Ascending aorta (tissue), 2 donors: ENCODE results near the gene TNFRSF18. TPM values are rescaled to one million over a fixed set of nuclear protein-coding genes. Genes with fewer than 3 reads are reported as not detected.
"Not testable (repeated sequence)": the region's sequence is repeated elsewhere in the genome, so short reads cannot be mapped to it uniquely, and the experiment has no call there.

Experiments
- DNase-seq, 2 donors: peaks; one replicate each; pipeline ENCODE4 v3.0.0-alpha.2; 2019; ENCODE audit warnings: low spot score in 2 of 2
- H3K27ac ChIP-seq, 2 donors: fragments of 200-600 bp; sonication (generic); one replicate each; pipeline ENCODE4 v1.5.1; 2016 to 2017; ENCODE audit warnings: mild to moderate bottlenecking in 1 of 2
- H3K27me3 ChIP-seq: fragments of 200-600 bp; sonication (generic); one replicate; pipeline ENCODE4 v1.5.1; 2017
- H3K36me3 ChIP-seq, 2 donors: fragments of 200-600 bp; sonication (generic); one replicate each; pipeline ENCODE4 v1.5.1; 2016
- H3K4me1 ChIP-seq, 2 donors: fragments of 200-600 bp; sonication (generic); one replicate each; pipeline ENCODE4 v1.5.1; 2016 to 2017; ENCODE audit warnings: mild to moderate bottlenecking in 1 of 2
- H3K4me3 ChIP-seq, 2 donors: fragments of 200-600 bp; sonication (generic); one replicate each; pipeline ENCODE4 v1.5.1; 2016 to 2017; ENCODE audit warnings: mild to moderate bottlenecking in 1 of 2
- H3K9me3 ChIP-seq, 2 donors: fragments of 200-600 bp; sonication (generic); one replicate each; pipeline ENCODE4 v1.5.1; 2016
- intact Hi-C: fragments of 100-400 bp; cut with DNase I; formaldehyde crosslinking; loops from one replicate; pipeline ENCODE4 v1.15.1; 2023
- total RNA-seq: library from RNA; depleted of rRNA; stranded (reverse); fragments of >200 nt; gene quantifications from one replicate; pipeline ENCODE4 v1.1.0, GENCODE V29; 2016
- TF ChIP-seq, protein P1 (sequence below), 3 experiments: fragments of 200-600 bp in 2 of 3; fragments of 450-650 bp in 1 of 3; sonication (generic) in 2 of 3; IDR thresholded peaks; one replicate each; pipeline ENCODE4 v1.5.1; 2016 to 2019; ENCODE audit warnings: antibody characterized with exemption in 3 of 3, mild to moderate bottlenecking in 1 of 3, moderate library complexity in 1 of 3

Gene TNFRSF18
- total RNA-seq, 1 donor from 2014 or later: not detected

DNA sequence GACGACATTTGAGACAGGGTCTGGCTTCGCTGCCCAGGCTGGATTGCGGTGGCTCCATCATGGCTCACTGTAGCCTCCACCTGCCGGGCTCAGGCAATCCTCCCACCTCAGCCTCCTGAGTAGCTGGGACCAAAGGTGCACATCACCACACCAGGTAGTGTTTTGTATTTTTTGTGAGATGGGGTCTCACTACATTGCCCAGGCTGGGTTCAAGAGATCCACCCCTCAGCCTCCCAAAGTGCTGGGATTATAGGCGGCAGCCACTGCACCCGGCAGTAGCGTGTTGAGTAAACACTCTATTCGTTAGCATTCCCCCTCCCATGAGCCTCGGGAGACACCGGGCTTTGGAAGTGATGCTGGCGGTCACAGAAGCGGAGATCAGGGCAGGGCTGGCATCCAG, 46.9 kb upstream of the TNFRSF18 start:
- Histone ChIP-seq H3K36me3 (peaks cover 38 to 48% of the 10 kb centered on the region in 2 donors), H3K27ac (no peak overlapping the region), H3K27me3 (no peaks in the 10 kb centered on the region), H3K9me3 (no peaks in the 10 kb centered on the region), H3K4me1 (no peaks in the 10 kb centered on the region), H3K4me3 (no peak overlapping the region)
- DNase-seq: no peak
- intact Hi-C loops: no loop called here
- TF ChIP-seq, protein P1, sequence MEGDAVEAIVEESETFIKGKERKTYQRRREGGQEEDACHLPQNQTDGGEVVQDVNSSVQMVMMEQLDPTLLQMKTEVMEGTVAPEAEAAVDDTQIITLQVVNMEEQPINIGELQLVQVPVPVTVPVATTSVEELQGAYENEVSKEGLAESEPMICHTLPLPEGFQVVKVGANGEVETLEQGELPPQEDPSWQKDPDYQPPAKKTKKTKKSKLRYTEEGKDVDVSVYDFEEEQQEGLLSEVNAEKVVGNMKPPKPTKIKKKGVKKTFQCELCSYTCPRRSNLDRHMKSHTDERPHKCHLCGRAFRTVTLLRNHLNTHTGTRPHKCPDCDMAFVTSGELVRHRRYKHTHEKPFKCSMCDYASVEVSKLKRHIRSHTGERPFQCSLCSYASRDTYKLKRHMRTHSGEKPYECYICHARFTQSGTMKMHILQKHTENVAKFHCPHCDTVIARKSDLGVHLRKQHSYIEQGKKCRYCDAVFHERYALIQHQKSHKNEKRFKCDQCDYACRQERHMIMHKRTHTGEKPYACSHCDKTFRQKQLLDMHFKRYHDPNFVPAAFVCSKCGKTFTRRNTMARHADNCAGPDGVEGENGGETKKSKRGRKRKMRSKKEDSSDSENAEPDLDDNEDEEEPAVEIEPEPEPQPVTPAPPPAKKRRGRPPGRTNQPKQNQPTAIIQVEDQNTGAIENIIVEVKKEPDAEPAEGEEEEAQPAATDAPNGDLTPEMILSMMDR (IDR thresholded peaks at IDR 0.05): no peak

DNA sequence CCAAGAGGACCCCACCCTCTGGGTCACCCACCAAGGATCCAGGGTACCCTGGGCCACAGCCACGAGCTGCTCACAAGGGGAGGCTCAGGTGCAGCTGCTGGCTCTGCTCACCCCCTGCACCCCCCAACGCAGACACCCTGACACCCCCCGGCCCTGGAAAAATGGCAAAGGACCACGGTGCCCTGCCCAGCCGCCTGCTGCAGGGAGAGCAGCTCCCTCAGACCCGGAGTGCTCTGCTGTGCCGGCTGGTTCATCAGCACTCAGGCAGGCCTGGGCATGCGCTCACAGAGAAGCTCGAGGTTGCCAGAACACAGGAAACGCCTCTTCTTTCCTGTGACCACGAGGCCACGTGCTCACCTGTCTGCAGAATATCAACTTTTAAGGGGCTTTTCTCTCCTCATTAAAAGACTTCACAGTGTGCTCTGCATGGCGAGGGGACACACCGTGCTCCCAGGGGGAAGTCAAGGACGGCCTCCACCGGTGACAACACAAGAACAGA, 44.4 kb upstream of the TNFRSF18 start:
- H3K4me3 ChIP-seq: no peak overlapping the region
- H3K27ac ChIP-seq: no peak overlapping the region
- intact Hi-C loops: no loop called here
- no peak for DNase-seq
- TF ChIP-seq, protein P1 (IDR thresholded peaks at IDR 0.05): no peak
- peaks cover 26 to 31% of the 10 kb centered on the region in 2 donors for H3K36me3 ChIP-seq
- H3K9me3 ChIP-seq: no peaks in the 10 kb centered on the region
- no peaks in the 10 kb centered on the region for H3K27me3 ChIP-seq
- H3K4me1 ChIP-seq: peaks cover 0 to 3% of the 10 kb centered on the region in 2 donors

DNA sequence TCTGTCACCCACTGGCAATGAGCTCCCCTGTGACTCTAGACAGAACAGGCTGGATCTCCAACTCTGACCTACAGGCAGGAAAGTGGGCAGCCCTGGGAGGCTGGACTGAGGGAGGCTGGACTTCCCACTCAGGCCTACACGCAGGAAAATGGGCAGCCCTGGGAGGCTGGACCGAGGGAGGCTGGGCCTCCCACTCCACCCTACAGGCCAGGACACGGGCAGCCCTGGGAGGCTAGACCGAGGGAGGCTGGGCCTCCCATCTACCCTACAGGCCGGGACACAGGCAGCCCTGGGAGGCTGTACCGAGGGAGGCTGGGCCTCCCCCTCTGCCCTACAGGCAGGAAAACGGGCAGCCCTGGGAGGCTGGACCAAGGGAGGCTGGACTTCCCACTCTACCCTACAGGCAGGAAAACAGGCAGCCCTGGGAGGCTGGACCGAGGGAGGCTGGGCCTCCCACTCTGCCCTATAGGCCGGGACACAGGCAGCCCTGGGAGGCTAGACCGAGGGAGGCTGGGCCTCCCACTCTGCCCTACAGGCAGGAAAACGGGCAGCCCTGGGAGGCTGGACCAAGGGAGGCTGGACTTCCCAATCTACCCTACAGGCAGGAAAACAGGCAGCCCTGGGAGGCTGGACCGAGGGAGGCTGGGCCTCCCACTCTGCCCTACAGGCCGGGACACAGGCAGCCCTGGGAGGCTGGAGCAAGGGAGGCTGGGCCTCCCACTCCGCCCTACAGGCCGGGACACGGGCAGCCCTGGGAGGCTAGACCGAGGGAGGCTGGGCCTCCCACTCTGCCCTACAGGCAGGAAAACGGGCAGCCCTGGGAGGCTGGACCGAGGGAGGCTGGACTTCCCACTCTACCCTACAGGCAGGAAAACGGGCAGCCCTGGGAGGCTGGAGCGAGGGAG, 41.9 kb upstream of the TNFRSF18 start:
- H3K27ac ChIP-seq, intact Hi-C loops, H3K27me3 ChIP-seq, H3K36me3 ChIP-seq, H3K9me3 ChIP-seq, DNase-seq, H3K4me3 ChIP-seq, H3K4me1 ChIP-seq: not testable (repeated sequence)

DNA sequence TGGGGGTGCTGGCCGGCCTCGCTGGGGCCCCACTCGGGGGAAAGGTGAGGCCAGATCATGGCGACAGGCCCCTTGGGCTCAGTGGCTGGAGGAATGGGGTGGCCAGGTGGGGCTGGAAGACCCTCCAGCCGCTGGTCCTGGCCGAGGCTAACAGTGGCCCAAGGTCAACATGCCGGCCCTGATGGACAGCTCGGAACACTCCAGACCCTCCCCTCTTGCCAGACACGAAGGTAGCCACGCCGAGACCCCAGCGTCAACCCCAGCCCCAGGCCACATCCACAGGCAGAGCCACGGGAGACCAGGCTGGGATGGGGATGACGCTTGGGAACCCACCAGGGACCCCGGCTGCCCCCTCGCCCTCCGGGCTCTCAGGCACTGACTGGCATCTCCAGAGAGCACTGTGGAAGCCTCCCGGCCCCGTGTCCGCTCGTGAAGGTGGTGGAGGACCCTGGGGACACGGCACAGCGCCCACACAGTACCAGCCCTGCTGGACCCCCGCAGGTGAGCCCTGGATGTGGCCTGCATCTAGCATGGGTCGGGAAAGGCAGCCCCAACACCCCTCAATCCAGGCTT, 41.0 kb upstream of the TNFRSF18 start:
- Histone ChIP-seq H3K36me3 (peaks cover under 1 to 4% of the 10 kb centered on the region in 2 donors), H3K9me3 (no peaks in the 10 kb centered on the region), H3K4me3 (no peak overlapping the region), H3K27ac (no peak overlapping the region), H3K27me3 (no peaks in the 10 kb centered on the region), H3K4me1 (peaks cover 0 to 3% of the 10 kb centered on the region in 2 donors)
- TF ChIP-seq, protein P1 (IDR thresholded peaks at IDR 0.05): no peak
- intact Hi-C loops: no loop called here
- no peak for DNase-seq

DNA sequence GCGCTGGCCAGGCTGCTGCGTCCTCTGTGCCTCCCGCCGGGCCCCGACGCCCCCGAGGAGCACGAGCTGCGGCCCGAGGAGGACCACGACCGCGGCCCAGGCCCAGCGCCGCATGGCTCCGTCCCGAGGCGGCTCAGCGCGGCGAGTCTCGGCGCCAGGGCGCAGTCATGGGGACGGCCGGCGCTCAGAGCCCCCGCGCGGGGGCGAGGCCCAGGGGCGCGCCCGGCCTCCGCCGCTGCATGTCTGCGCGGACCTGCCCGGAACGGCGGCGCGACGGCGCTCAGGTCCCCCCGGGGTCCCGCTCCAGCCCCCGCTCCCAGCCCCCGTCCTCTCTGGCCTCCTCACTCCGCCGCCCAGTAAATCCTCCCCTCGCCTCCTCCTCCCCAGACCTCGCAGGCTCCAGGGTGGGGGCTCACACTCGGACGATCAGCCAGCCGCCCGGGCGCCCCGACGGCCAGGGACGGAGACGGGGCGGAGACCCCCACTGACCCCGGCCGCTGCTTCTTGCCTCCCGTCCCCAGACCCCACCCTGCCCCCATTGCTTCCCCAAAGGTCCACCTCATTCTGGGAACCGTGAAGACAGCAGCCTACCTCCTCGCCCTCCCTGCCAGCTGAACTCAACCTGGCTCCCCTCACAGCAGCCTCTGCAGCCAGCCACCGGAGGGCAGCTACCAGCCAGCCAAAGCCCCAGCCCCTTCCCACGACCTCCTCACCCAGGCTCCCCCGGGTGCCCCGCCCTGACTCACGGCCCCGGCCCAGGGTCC, 40.4 kb upstream of the TNFRSF18 start, which contains the start of gene C1QTNF12:
Gene C1QTNF12 (minus strand): TSS at position 146 of the 764 bp plus-strand sequence. CDS start 32 bp downstream, at position 114.
- H3K27me3 ChIP-seq: no peaks in the 10 kb centered on the region
- intact Hi-C loops: no loop called here
- H3K4me3 ChIP-seq: no peak within 1 kb of the TSS
- H3K9me3 ChIP-seq: no peaks in the 10 kb centered on the region
- H3K4me1 ChIP-seq: peaks cover 0 to 3% of the 10 kb centered on the region in 2 donors
- TF ChIP-seq, protein P1 (IDR thresholded peaks at IDR 0.05): no peak
- DNase-seq: no peak
- no peaks in the 10 kb centered on the region for H3K36me3 ChIP-seq
- H3K27ac ChIP-seq: no peak within 1 kb of the TSS
